ENCODE results near the gene SPAG5.
A peak's percentile ranks its signal among the peaks of the same experiment; 100 is the strongest.

Gene SPAG5

DNA sequence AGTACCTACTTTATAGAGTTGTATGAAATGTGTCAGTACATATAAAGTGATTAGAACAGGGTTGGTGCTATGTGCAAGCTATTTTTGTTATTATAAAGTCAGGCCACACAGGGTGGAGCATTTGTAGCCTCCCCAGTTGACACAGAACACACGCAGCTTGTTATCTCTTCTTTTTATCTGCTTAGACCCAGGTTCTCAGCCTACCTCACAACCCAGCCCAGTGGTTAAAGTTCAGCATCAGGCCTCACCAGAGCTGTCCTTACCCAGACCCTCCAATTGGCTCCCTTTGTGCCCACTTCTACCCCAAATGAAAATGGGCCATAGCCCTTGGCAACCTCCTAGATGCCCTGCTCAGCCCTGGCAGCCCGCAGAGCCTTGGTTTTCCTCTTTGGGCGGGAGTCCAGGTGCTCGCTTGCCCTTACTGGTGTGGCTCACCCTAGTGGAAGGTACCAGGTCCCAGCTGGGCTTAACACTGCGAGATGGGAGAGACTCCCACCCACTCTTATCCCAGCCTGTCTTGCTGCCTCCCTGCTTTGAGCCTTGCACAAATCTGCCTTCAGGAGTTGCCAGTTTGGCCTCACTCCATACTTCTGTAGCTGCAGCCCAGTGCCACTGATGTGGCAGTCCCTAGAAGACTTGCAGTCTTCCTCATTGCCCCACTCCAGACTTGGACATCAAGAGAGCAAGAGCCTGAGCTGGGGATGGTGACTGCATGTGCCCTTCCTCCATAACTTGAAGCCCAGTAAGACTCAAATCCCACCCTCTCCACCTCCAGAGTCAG is 26.4 kb downstream of the SPAG5 start:
- DNase-seq = no peak

DNA sequence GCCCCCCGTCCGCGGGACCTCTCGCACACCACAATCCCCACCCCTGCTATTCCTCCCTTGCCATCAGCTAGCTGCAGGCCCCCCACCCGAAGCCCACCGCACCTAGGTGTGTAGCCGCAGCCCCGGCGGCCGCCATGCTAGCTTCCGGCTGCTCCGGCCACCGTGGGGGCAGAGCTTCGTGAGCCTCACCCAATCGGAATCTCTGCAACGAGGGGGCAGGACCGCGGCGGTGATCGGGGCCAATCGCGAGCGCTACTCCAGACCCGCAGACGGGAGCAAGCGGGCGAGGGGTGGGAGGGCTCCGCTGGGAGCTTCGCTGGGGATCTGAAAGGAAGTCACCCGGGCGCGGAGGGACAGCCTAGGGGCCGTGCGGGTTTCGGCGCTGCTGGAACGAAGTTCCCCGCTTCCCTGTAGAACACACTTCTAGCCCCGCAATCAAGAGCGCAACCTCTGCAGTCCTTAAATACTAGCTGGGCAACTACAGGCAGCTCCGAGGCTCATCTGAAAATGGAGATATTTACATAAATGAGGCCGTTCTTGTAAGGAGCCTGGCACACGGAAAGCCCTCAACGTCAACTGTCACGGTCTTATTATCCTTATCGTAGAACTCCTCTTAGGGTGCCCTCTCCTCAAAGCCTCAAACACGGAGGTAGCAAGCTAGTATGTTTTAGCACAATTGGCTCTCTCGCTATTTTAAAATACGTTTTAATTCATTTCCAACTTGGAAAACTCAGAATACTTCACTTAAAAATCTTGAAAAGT is 27.3 kb downstream of the SPAG5 start, which contains the start of gene PIGS:
Gene PIGS, minus strand, starts transcription at position 164 of the 762 bp plus-strand sequence. Its CDS starts 28 bp downstream, at position 136.
- peak; percentile 66 for DNase-seq

DNA sequence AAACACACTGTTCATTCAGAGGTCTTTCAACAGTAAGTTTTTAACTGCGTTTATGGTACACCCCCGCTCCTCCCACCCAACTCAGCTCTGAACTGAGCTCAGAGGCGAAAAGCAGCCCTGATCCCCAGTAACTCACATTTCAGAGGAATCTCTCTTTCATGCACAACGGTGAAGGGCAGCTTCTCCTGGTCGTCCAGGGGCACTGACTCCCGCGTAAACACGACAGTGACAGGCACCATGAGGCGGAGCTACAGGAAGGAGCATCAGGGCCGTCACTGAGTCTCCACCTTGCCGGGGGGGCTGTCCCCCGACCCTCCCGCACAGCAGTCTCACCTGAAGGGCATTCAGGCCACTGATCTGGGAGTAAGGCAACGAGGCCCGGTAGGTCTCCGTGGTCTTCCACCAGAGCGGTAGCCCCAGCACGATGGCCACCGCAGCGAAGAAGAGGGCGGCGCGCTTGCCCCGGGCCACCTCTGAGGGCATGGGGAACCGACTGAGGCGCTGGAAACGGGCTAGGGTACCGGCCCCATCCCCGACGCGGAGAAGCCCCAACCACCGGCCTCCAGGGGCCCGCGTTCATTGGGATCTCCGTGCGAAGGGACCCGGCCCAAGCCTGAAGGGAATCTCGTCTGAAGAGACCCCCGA is 28.0 kb downstream of the SPAG5 start:
- no peak for DNase-seq

DNA sequence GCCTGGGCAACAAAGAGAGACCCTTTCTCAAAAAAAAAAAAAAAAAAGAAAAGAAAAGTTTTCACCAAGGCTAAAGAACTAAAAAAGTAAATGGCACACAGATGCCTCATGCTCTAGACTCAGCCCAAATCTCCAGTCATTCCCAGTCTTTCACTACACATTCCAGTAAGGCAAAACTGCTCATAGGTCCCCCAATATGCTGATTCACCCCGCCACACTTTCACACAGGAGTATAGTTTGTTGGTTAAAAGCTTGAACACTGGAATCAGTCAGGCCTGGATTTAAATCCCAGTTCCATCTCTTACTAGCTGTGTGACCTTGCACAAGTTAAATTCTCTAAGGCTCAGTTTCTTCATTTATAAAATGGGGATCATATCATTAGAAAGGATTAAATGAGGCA is 29.4 kb downstream of the SPAG5 start:
- no peak for DNase-seq

DNA sequence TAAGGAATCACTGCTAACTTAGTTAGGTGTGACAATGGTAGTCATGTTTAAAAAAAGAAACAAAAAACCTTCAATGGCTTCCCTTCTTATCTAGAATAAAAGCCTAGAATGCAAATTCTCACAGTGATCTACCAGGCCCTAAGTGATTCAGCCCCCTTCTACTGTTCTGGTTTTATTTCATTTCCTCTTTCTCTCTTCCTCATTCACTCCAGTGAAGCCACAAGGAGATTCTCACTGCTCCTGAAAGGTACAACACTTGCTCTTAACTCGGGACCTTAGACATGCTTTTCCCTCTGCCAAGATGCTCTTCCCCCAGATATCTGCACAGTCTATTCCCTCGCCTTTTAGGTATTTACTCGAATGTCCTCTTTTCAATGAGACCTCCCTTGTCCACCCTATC is 31.2 kb downstream of the SPAG5 start:
- peak; percentile 40 for DNase-seq

DNA sequence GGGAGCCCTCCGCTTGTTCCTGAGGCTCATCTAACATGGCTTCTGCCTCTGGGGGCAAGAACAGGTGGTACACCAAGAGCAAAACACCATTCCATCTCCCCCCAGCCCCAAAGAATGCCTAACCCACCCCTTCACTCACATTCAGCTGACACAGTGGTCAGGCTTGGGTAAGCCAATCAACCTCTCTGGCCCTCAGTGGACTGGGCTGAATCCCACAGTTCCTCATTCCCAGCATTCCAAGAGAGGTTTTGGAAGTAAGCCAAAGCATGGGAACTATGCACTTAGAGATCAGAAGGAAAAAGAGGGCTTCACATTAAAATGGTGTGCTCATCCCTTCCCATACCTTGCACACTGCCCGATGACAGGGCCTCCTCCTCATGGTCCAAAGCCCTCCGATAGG is 35.4 kb downstream of the SPAG5 start:
- DNase-seq = no peak

DNA sequence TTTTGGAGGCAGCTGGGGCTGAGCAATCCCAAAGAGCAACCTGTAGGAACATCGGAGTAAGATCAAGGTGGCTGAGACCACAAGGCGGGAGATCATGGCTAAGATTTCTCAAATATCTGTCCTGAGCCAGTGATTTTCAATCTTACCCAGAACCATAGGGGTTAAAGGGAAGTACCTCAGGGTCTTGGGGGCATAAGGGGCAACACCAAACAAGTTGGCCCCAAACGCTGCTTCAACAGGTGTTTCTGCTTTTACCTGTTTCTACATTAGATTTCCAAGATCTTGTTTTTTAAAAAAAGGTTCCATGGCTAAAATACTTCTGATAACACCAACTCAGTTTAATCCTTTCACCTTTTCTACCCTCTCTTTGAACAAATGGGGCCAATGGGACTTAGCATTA is 43.8 kb downstream of the SPAG5 start:
- no peak for DNase-seq

DNA sequence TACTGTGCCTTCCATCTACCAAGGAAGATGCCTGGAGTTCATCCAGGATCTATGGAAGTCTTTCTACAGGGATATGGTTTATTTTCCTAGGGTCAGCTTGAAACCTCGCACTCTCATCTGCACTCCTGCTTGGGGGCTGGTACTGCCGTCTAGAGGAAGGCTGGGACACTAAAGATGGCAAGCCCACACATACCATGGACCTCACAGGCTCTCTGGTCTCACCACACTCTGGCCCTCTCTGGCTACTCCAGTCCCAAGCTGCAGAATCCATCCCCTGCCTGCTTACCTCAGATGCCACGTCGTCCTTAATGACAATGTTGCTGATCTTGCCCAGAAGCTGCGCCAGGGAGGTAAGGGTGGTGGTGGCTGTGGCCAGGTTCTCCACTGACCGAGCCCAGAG is 44.3 kb downstream of the SPAG5 start:
- no peak for DNase-seq

DNA sequence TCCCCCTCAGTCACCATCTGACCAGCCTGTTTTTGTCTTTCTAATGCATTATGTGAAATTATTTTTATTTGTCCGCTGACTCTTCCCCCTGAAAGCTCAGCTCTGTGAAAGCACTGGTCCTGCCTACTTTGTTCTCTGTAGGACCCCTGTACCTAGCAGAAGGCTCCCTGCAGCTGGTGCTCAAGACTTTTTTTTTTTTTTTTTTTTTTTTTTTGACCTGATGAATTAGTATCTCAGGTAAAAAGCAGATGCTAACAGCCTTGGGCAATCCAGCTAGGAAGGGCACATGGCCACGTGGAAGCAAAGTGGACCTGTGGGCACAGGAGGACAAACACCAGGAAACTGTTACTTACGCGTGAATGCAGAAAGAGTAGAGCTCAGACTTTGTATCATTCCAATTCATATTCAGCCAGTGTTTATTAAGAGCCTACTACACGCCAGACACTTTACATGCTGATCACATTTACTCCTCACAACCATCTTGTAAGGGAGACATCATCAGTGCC is 45.8 kb downstream of the SPAG5 start:
- no peak for DNase-seq

DNA sequence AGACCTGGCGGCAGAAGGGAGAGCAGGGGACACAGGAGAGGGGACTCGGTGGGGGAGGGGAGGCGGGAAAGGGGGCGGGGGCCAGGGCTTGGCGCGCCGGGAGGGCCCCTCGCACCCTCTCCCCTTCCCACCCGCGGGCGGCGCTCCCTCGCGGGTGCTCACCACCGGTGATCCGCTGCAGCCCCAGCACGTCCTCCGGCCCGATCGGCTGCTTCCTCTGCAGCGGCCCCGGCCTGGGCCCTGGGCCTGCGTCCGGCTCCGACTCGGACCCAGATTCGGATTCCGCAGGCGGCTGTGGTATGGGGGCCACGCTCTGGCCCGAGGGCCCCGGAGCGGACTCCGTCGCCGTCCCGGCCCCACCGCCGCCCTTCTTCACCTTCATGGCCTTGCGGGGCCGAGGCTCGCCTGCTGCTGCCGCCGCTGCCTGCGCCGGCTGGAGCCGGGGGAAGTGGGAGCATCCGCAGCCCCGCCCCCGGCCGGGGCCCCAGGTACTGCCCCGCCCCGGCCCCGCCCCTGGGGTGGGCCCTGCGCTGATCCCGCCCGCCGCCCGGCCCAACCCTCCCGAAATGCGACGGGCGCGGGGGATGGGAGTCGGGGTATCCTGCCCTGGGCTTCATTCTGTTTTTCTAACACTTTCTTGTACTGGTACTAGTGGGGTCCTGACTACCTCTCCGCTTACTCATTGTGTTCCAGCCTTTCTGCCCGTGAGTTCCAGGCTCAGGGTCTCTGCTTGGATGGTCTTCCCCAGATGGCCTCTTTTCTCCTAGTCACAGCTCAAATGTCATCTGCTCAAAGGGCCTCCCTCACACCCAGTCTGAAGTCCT is 46.4 kb downstream of the SPAG5 start, which contains the start of gene UNC119:
Gene UNC119, minus strand, starts transcription at position 449 of the 824 bp plus-strand sequence. Its CDS starts 67 bp downstream, at position 382.
- no peak for DNase-seq

DNA sequence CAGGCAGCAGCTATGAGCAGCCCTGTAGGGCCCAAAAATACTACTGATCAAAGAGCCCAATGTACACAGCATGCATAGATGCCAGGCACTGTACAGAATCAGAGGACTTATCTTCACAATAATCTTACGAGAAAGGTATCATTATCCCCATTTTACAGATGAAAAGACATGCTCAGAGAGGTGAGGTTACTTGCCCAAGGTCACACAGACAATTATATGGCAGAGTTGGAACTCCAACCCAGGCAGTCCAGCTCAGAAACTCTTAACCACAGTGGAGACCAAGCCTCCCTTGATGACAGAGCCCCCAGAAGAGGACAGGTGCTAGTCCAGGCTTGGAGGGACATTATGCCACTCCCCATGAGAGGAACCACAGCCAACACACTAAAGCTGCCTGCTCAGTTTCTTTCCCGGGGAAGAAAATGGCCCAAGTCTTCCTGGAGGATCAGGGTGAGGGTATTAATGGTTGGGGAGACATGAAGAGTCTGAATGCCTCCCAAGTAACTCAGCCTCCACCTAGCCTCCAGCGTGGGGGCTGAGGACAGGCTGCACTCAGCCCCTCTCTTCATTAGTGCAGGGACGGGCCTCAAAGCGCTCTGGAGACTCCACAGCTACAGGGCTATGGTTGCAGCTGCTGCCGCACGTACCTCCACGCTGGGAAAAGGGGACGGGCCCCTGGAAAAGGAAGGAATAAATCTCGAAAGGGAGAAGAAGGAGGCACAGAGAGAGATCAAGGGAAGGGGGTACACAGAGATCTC is 47.2 kb downstream of the SPAG5 start:
- DNase-seq = no peak

DNA sequence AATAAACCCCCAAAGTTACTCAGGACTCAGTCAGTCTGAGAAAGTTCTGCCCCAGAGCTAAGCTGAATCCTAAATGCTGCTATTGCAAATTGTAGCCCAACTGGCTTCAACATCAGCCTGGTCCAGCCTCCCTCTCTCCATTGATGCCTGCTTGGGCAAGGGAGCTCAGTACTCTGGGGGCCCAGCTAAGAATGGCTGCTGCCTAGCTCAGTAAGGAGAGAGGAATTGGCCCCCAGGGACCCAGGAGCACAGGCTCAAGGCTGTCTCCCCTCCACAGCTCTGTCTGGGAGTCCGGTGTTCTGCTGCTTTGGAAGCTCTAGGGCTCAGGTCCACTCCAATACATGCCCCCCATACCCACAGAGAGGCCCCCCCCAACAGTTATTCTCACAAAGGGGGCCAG is 48.0 kb downstream of the SPAG5 start:
- no peak for DNase-seq

DNA sequence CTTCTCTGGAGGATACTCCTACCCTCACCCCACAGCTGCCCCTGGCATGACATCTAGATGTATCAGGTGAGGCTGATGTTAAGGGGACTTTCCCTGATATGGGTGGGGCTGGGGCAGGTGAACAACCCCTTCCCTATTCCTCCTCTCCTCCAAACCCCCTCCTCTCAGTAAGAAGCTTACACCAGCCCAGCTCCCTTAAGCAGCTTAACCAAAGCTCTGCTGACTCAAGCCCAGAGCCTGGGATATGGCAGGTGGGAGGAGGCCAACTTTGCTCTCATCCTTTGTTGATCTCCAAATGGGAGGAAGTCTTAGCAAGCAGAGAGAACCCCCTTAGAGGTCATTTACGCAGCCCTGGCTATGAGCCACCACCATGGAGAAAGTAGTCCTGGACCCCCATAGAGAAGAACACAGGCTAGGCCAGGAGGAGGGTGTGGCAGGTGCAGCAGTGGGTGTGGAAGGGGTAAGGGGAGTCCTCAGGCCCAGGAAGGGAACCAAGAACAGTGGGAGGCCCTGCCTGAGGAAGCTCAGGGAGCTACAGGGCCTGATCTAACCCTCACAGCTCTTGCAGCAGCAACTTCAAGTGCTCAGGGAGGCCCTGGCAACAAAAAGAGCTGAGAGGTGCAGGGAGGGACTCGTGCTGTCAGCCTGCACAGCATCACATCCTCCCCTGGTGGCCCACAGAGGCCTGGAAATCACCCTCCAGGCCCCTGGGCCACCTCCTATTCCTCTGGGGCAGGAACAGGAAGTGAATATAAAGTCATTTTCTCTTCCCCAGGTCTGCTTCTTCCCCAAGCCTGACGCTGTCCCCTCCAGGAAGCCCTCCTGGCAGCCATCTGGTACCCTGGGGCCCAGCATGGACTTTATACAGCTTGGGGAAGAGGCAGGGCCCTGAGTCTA is 49.3 kb downstream of the SPAG5 start:
- no peak for DNase-seq

DNA sequence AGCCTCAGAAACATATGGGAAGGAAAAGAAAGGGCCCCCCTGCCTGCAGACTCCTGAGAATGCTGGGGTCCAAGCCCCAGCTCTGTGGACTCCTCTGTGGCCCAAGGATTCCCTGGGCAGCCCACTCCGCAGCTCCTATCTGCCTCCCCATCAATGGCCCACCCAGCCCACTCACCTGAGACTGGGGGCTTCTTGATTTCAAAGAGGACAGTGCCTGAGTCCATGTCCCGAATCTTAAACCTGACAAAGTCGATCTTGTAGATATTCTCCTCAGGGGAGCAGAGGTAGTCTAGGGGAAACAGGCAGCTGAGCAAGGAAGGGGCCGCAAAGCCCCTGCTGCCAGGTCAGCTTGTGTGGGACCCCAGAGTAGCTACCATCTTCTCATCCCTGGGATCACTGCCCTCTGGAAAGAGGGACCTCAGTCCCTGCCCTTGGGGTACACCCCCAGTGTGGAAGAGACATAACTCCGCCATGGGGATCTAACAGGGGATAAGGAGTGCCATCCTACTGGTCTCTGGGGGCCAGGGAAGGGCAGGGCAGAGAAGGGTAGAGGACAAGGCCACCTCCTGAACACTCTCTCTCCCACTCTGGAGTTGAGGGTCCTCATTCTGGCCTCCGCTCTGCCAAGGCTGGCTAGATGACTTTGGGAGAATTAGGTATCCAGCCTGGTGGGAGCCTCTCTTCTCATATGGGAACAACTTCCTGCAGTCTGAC is 50.3 kb downstream of the SPAG5 start:
- DNase-seq = no peak

DNA sequence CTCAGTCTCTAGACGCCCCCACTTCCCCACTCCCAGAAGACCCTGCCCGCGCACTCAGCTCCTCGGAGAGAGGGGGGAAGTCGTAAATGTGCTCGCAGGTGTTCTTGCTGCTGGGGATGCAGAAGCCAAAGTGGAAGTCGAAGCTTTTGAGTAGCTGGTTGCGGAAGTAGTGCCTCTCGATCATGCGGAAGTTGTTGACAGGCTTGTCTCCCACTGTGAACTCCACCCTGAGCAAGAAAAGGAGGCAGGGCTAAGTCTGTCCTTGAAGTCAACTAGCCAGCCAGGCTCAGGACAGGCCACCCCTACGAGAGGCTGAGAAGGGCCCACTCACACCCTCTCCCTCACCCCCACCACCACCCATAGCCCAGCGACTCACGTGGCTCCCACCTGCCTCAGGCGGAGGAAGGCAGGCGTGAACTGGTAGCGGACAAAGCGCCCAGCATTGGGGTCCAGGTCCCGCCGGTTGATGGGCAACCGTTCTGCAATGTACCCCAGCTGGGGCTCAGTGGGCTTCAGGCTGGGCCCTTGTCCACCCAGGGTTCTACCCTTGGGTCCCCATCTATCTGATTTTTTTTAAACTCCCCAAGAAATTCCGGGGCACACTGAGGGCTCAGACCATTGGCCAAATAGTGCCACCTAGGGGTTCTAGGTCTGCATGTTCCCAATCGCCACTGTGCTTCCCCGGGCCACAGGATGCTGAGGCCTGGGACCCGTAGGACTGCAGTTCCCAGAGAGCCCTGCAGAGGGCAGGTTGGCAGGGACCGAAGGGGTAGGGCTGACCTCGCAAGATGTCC is 51.0 kb downstream of the SPAG5 start:
- no peak for DNase-seq

DNA sequence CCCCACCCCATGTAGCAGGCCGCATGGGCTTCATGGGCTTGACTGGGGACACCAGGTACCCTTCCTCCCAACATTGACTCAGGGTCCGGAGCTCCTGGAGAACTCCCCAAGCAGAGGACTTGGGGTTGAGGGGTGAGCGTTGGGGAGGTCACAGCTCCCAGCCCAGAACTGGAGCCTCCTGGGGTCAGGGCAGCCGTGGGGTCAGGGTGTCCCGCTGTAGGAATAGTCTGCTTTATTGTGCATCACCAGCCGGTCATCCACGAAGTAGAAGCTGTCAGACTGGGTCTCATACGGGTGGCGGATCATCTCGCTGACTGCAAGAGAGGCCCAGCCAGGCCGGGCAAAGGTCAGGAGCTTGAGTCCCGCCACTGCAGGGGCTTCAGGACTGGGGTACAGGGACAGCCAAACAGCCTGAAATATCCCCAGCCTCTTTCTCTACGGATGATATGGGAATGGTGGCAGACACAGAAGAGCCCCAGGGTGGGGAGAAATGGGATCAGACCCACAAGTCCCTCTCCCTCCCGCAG is 51.7 kb downstream of the SPAG5 start:
- DNase-seq = no peak

DNA sequence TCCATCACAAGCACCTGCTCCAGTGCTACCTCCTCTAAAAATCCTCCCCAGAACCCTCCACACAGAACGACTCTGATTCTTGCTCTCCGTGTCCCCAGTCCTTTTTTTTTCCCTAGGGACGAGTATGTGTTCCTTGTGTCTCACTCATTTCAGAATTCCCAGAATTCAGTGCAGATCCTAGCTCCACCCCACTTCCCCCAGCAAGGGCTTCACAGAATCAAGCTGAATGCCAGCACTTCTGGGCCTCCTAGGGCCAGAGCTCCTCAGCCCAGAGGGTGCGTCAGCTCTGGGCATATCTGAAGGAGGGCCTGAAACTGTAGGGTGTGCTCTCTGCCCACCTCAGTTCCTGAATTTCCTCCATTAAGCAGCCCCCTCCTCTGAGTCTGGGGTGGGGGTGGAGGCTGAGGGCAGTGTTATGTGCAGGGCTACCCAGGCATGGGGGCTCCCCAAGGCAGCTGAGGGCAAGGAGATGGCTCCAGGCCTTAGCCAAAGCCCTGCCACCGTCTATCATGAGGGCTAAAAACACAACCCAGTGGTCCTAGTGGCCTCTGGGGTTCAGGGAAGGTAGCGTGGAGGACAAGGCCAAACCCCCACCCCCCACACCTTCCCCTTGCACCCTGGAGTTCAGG is 52.9 kb downstream of the SPAG5 start:
- no peak for DNase-seq

DNA sequence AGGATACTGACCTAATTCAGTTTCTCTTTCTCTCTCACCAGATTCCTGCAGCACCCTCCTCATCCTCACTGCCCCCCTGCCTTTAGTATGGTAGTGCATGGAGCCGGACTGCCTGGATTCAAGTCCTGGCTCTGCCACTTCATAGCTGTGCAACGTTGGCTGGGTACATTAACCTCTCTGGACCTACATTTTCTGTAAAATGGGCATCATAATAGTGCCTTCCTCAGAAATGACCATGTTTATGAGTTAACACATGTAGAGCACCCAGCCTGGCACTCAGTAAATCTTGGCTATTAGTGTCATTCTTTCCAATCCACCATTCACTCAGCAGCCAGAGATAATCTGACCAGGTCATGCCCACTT is 53.7 kb downstream of the SPAG5 start:
- no peak for DNase-seq
